Gastrocnemius medialis (tissue), 4 donors: ENCODE results near the gene C4A.
"Not testable (repeated sequence)": the region's sequence is repeated elsewhere in the genome, so short reads cannot be mapped to it uniquely, and the experiment has no call there.

Experiments
- POLR2A ChIP-seq, 2 donors: fragments of 450-650 bp; IDR thresholded peaks; one replicate each; pipeline ENCODE4 v1.6.1; 2017; ENCODE audit warnings: antibody characterized with exemption in 2 of 2, mild to moderate bottlenecking in 2 of 2, moderate library complexity in 2 of 2
- TF ChIP-seq, protein P1 (sequence below), 5 experiments: fragments of 450-650 bp in 3 of 5; fragments of 200-600 bp in 2 of 5; sonication (generic) in 2 of 5; IDR thresholded peaks in 4 of 5; conservative IDR thresholded peaks in 1 of 5; 1 replicate in 4 of 5; 2 replicates in 1 of 5; pipeline ENCODE4 v1.5.1; 2016 to 2019; ENCODE audit warnings: antibody characterized with exemption in 5 of 5, mild to moderate bottlenecking in 3 of 5, moderate library complexity in 3 of 5

DNA sequence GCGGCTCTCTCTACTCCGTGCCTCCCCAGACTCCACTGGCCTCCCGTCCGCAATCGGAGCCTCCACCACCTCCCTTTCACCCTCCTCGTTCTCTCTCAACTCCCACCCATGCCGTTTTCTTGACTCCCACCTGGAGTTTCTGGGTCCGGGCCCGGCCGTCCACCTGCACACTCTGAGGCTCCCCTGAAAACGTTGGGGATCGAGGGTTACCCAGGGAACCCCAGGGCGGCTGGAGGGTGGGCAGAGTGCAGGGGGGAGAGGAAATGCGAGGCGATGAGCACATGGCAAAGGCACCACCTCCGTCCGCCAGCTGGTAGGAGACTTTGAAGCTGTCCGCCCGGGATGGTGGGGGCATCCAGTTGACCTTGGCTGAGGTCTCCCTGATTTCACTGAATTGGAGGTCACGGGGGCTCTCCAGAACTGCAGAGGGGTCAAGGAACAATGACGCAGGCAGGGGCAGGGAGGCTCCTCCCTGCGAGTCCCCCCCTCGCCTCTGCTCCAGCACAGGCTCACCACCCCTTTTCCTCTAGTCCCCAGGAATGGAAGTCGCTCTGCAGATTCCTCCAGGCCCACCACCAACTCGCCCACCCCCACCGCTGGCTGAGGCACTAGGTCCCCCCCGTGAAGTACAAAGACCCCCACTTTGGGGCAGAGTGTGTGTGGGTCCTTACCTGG is 29.1 kb downstream of the C4A start:
- TF ChIP-seq, protein P1, sequence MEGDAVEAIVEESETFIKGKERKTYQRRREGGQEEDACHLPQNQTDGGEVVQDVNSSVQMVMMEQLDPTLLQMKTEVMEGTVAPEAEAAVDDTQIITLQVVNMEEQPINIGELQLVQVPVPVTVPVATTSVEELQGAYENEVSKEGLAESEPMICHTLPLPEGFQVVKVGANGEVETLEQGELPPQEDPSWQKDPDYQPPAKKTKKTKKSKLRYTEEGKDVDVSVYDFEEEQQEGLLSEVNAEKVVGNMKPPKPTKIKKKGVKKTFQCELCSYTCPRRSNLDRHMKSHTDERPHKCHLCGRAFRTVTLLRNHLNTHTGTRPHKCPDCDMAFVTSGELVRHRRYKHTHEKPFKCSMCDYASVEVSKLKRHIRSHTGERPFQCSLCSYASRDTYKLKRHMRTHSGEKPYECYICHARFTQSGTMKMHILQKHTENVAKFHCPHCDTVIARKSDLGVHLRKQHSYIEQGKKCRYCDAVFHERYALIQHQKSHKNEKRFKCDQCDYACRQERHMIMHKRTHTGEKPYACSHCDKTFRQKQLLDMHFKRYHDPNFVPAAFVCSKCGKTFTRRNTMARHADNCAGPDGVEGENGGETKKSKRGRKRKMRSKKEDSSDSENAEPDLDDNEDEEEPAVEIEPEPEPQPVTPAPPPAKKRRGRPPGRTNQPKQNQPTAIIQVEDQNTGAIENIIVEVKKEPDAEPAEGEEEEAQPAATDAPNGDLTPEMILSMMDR (IDR thresholded peaks at IDR 0.05 in 4 of 5, conservative IDR thresholded peaks at IDR 0.05 in 1 of 5): not testable (repeated sequence)
- not testable (repeated sequence) for TF ChIP-seq POLR2A (IDR thresholded peaks at IDR 0.05)
